HepG2 (cell line): ENCODE data around the gene LGALS4. TPM values are rescaled to one million over a fixed set of nuclear protein-coding genes. Genes with fewer than 3 reads are reported as not detected.

Source experiments
- AKNA ChIP-seq: sonication (generic); formaldehyde crosslinking; IDR thresholded peaks from 2 replicates; pipeline ENCODE4 v1.4.0; 2020; ENCODE audit warnings: missing genetic modification reagents, borderline replicate concordance
- ARID4A ChIP-seq: sonication (generic); formaldehyde crosslinking; IDR thresholded peaks from 2 replicates; pipeline ENCODE4 v1.5.0; 2020; ENCODE audit warnings: mild to moderate bottlenecking, missing genetic modification reagents, borderline replicate concordance
- BRF2 ChIP-seq: sonication (generic); formaldehyde crosslinking; IDR thresholded peaks from 2 replicates; pipeline ENCODE4 v1.8.1; 2022; ENCODE audit warnings: mild to moderate bottlenecking, missing genetic modification reagents
- E2F2 ChIP-seq: sonication (generic); formaldehyde crosslinking; IDR thresholded peaks from 2 replicates; pipeline ENCODE4 v1.4.0; 2020; ENCODE audit warnings: missing genetic modification reagents, borderline replicate concordance
- ETV5 ChIP-seq: IDR thresholded peaks from 2 replicates; pipeline ENCODE4 v1.6.1; 2018; ENCODE audit warnings: missing biosample characterization, missing genetic modification reagents, inconsistent platforms, borderline replicate concordance
- FOXA1 ChIP-seq, 2 experiments: fragments of 450-650 bp in 1 of 2; sonication (generic) in 1 of 2; formaldehyde crosslinking in 1 of 2; IDR thresholded peaks; 2 replicates each; pipeline versions ENCODE4 v1.4.0 to v1.6.1; 2016 to 2020; ENCODE audit warnings: missing genetic modification reagents in 1 of 2
- HMG20A ChIP-seq: IDR thresholded peaks from 2 replicates; pipeline ENCODE4 v1.6.1; 2016; ENCODE audit warnings: borderline replicate concordance
- MED1 ChIP-seq: sonication (generic); formaldehyde crosslinking; IDR thresholded peaks from 2 replicates; pipeline ENCODE4 v1.4.0; 2020; ENCODE audit warnings: missing genetic modification reagents
- MLX ChIP-seq: IDR thresholded peaks from 2 replicates; pipeline ENCODE4 v1.6.1; 2016
- SMARCC2 ChIP-seq: fragments of 450-650 bp; IDR thresholded peaks from 2 replicates; pipeline ENCODE4 v1.6.1; 2017; ENCODE audit warnings: antibody characterized with exemption, mild to moderate bottlenecking
- U2AF2 ChIP-seq: fragments of 200-400 bp; formaldehyde crosslinking; IDR thresholded peaks from 2 replicates; pipeline ENCODE4 v1.6.1; 2017; ENCODE audit warnings: low read depth, mild to moderate bottlenecking, low read length
- ZBTB39 ChIP-seq: sonication (generic); formaldehyde crosslinking; IDR thresholded peaks from 2 replicates; pipeline ENCODE4 v1.5.0; 2020; ENCODE audit warnings: missing genetic modification reagents
- ZNF331 ChIP-seq: sonication (generic); formaldehyde crosslinking; IDR thresholded peaks from 2 replicates; pipeline ENCODE4 v1.4.0; 2020; ENCODE audit warnings: missing genetic modification reagents
- ZNF556 ChIP-seq: sonication (generic); formaldehyde crosslinking; IDR thresholded peaks from 2 replicates; pipeline ENCODE4 v1.4.0; 2020; ENCODE audit warnings: mild to moderate bottlenecking, missing genetic modification reagents, borderline replicate concordance
- polyA plus RNA-seq, 8 experiments: library from polyadenylated mRNA; depleted of rRNA in 3 of 8; stranded (reverse) in 7 of 8; unstranded in 1 of 8; fragments of >200 nt; fragmentation: Illumina TruSeq in 4 of 8; extraction: Trizol in 4 of 8; gene quantifications; 2 replicates each; pipeline versions ENCODE4 v1.2.1 to v1.2.3, GENCODE V29; 2011 to 2016; ENCODE audit warnings: low read depth in 4 of 8, missing spikeins in 1 of 8, mixed read lengths in 1 of 8; ENCODE audit not compliant: insufficient read depth in 1 of 8
- total RNA-seq, 5 experiments: library from RNA; depleted of rRNA; stranded (reverse); fragments of >200 nt; fragmentation: Illumina TruSeq; extraction: Trizol; gene quantifications; 2 replicates each; pipeline ENCODE4 v1.2.3, GENCODE V29; 2016; ENCODE audit warnings: low read depth in 1 of 5

LGALS4 gene
- total and polyA plus RNA-seq, 2 of the 13 experiments (the other 11 are each of a cell fraction or from before 2014, with no cell fraction given): 0.24 to 0.71 TPM

GRCh38 chr19:38849147-38849859 lies 36.6 kb upstream of the LGALS4 start (continued):
- TF ChIP-seq FOXA1 (IDR thresholded peaks at IDR 0.05) (no peak), FOXA1 (CRISPR knock-in tag; IDR thresholded peaks at IDR 0.05) (no peak), ETV5 (no peak), ZNF331 (CRISPR knock-in tag) (no peak; the same call in 1 of the 2 replicates), AKNA (CRISPR knock-in tag) (no peak), BRF2 (CRISPR knock-in tag) (no peak), ZBTB39 (CRISPR knock-in tag) (no peak), ZNF556 (CRISPR knock-in tag) (no peak; the same call in 1 of the 2 replicates), U2AF2 (no peak), E2F2 (no peak; the same call in 1 of the 2 replicates), MLX (CRISPR knock-in tag) (no peak), MED1 (CRISPR knock-in tag) (no peak), HMG20A (CRISPR knock-in tag) (no peak), SMARCC2 (no peak), ARID4A (CRISPR knock-in tag) (peak; percentile 50; the same call in 1 of the 2 replicates)
